HG03280 (cell line): ENCODE measurements around the gene TNFRSF21.
"Not testable (repeated sequence)": the region's sequence is repeated elsewhere in the genome, so short reads cannot be mapped to it uniquely, and the experiment has no call there.

ENCODE experiments used
- ATAC-seq: cut with Tn5 transposase; IDR thresholded peaks from one replicate; pipeline ENCODE4 v1.9.1; 2021; ENCODE audit warnings: mild to moderate bottlenecking, moderate library complexity; ENCODE audit not compliant: unreplicated experiment

The TNFRSF21 gene

GRCh38 chr6:47323887-47324286 lies 14.2 kb upstream of the TNFRSF21 start:
- no peak for ATAC-seq

- ATAC-seq = no peak
Measured at GRCh38 chr6:47323321-47323720, 13.6 kb upstream of the TNFRSF21 start.

- ATAC-seq = no peak
Measured at GRCh38 chr6:47321577-47321976, 11.9 kb upstream of the TNFRSF21 start.

DNA sequence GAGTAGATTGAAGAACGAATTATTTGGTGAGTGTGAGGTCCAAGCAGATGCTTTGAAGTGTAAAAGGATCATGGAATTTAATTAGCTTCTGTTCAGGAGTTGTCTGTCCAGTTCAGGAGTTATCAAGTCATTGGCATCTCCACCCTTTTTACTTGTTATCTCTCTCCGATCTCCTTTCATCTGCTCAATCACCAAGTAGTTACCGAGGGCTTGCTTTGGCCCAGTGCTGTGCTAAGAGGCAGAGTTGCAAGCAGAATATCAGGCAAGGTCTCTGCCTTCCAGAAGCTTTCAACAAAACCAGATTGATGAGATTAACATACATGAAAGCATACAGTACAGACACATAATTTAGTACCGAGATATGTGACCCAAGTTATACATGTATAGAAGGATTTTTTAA lies 10.2 kb upstream of the TNFRSF21 start:
- no peak for ATAC-seq

- no peak for ATAC-seq
Measured at GRCh38 chr6:47319382-47319781, 9.7 kb upstream of the TNFRSF21 start.

GRCh38 chr6:47318236-47318989 lies 8.7 kb upstream of the TNFRSF21 start:
- ATAC-seq = no peak

- ATAC-seq = not testable (repeated sequence)
Measured at GRCh38 chr6:47315181-47315580, 5.5 kb upstream of the TNFRSF21 start.

DNA sequence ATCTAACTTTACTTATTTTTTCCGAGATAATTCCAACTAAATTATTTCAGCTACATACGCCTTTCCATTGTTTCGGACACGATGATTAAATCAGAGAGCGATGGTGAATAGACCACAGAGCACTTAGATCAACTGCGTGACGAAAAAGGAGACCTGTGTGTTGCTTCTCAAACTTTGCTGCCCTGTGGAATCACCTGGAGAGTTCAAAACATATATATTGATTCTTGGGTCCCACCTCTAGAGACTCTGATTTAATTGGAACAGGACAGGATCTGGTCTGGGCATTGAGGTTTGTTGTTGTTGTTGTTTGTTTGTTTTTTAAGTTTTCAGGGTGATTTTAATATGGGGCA lies 401 bp upstream of the TNFRSF21 start:
- ATAC-seq = peak; percentile 12

DNA sequence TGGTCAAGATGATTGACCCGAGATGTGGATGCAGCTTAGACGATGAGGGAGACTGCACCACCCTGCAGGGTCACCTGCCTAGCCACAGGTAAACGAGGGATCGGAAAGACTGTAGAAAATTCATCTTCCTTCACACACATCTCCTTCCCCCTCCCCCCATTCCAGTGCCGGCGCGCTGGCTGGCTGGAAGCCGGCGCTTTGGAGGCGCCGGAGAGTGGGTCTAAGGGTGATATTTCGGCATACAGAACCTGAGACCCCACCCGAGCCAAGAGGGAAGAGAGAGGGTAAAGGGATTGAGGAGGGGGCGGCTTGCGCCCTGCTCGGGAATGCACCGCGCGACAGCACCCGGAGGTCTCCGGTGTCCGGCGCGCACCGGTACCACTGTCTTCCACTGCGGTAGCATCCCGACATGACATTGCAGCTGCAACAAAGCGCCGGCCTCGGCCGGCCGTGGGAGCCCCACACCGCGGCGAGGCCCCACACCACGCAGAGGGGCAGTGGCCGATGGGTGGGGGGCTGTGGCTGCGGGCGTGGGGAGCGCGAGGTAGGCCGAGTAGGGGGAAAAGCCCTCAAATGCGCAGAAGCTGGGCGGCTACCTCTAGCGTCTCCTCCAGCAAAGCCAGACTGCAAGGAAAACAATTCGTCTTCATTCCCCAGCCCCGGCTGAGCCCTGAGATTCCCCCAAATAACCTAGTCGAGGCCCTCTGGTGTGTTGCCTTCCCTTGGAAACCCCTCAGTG lies 984 bp downstream of the TNFRSF21 start:
- peak; percentile 3 for ATAC-seq

DNA sequence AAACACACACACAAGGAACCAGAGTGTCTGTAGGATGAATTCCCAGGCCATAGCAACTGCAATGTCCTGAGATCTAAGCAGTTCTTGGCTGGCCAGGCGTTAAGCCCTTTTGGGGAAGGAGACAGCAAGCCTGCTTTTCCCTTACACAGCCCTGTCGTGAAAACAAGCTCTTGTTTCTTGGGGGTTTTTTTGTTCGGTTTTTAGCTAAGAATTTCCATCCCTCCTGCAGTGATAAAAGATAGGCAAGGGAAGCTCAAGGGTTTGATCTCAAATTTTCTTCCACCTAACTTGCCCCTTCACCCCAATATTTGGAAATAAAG lies 1.5 kb downstream of the TNFRSF21 start:
- no peak for ATAC-seq

DNA sequence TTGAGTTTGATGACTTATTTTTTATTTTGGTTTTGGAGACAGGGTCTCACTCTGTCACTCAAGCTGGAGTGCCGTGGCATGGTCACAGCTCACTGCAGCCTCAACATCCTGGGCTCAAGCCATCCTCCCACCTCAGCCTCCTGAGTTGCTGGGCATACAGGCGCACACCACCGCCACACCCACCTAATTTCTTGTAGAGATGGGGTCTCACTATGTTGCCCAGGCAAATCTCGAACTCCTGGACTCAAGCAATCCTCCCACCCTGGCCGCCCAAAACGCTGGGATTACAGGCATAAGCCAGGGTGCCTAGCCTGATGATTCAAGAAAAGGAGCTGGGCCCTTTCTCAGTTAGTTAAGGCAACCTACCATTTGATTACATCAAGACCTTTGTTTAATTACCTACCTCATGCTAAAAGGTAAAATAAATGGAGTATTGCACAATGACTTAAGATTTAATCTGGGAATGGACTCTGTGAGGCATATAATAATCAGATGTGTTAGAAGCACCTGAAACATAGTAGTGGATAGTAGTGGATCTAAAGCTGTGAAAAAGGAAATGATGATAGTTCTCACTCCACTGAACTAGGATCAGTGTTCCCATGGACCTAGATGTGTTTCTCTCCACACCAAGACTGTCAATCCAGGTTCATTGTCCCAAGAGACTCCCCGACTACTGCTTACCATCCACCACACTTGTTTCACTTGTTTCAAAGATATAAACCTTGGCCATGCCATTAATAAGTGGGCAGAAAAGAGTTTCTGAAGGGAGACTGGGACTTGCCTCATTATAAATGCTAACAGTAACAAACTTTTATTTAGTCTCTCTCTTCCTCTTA lies 2.1 kb downstream of the TNFRSF21 start:
- ATAC-seq = no peak

GRCh38 chr6:47306887-47307286 lies 2.8 kb downstream of the TNFRSF21 start:
- no peak for ATAC-seq

DNA sequence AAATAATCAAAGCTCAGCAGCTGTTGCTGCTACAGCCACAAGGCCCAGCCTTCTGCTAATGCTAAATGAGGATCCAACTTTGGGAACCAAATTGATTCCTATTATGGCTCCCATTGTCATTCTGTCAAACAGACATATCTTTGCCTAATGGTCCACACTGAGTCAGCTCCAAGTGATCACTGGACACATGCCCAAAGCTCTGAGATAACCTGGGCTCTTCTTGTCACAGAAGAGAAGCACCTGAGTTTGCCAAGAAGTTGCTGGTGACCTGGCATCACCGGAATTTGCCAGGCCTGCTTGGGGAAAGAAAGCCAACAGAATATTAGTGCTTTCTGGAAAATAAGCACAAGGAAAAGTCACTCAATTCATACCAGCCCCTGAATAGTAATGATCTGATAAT lies 5.8 kb downstream of the TNFRSF21 start:
- ATAC-seq = no peak

GRCh38 chr6:47303342-47303741 lies 6.4 kb downstream of the TNFRSF21 start:
- ATAC-seq = no peak

- ATAC-seq = peak; percentile 63
Measured at GRCh38 chr6:47302043-47302442, 7.7 kb downstream of the TNFRSF21 start.

GRCh38 chr6:47301441-47301840 lies 8.3 kb downstream of the TNFRSF21 start:
- no peak for ATAC-seq

- ATAC-seq = no peak
Measured at GRCh38 chr6:47300417-47300816, 9.3 kb downstream of the TNFRSF21 start.

DNA sequence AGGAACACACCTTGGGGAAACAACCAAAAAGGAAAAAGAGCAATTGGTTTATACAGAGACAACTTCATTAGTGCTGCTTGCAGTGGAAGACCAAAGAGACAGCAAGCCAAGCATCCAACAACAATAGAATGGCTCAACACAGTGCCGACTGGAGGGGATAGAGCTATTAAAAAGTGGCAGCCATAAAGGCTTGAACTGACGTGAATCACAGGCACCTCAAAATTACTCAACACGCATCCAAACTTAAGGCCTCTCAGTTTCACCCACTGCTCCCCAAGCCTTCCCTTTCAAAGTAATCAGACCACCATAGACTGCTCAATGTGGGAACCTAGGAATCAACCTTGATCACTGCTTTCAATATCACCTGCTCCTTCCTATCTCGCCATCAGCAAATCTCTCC lies 9.7 kb downstream of the TNFRSF21 start:
- ATAC-seq = no peak

DNA sequence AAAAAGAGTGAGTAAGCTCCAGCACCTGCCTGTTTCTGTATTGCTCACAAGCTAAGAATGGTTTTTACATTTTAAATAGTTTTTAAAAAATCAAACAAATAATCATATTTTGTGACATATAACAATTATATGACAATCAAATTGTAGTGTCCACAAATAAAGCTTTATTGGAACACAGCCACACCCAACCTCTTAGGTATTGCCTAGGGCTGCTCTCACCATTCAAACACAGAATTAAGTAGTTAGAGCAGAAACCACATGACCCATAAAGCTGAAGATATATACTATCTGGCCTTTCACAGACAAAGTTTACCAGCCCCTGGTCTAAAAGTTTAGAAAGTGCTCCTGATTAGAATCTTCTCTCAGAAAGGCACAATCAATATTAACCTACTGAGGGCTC lies 11.2 kb downstream of the TNFRSF21 start:
- no peak for ATAC-seq

DNA sequence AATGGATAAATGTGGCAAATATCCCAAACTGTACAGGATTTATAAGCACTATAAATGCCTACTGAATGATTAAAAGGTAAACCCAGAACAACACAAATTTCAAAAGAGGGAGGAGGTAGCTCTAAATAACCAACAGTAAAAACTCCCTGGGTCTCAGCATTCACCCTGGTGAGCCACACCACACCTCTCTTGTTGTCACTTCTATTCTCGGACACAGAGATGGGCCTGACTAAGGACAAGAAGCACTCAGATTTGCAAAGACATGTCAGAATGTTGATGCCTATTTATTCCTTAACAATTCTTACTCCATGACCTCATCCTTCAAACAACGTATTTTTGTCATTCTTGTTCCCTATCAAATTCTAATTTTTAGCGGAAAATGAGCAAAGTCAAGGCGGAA lies 14.7 kb downstream of the TNFRSF21 start:
- ATAC-seq = no peak

DNA sequence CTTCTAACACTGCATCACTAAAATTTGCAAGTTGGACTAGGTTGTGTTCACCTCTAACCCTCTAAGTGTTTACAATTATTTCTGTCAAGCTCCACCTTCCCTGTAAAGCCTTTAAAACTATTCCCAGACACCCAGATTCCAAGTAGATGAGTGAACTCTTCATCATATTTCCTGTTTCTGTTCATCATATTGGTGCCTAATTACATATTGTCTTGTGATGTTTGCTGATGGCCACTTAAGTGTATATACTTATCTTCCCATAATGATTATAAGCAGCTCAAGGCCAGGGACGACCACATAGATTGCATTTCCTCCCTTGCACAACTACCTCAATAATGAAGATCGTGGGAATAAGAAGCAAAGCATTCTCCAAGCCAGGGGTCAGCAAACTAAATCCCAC lies 16.8 kb downstream of the TNFRSF21 start:
- ATAC-seq = no peak

DNA sequence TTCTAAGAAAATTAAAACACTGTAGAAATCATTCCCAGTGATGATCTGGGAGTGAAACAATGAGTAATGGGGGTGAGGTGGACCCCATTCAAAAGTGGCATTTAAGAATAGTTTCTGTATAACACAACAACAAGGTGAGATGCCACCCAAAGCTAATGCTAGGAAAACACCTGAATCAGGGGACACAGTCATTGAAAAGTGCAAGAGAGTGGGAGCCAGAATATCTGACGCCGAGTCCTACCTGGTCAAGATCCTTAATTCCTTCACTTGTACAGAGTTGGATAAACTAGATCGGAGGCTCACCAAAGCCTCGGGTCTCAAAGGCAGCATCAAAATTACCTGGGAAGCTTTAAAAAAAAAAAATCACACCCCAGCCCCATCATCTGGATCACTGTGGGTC lies 17.7 kb downstream of the TNFRSF21 start:
- no peak for ATAC-seq
